ENCODE data around the gene GPR141.

GRCh38 chr7:37753398-37754050 lies 70.0 kb downstream of the GPR141 start:
- TF ChIP-seq CTCF (IDR thresholded peaks at IDR 0.05) (no peak), POLR2A (IDR thresholded peaks at IDR 0.05) (no peak), EP300 (IDR thresholded peaks at IDR 0.05) (no peak), POLR2AphosphoS5 (IDR thresholded peaks at IDR 0.05) (no peak)
